Neural progenitor cell (in vitro differentiated cells): ENCODE data around the gene REV3L. TPM values are rescaled to one million over a fixed set of nuclear protein-coding genes. Genes with fewer than 3 reads are reported as not detected.

ENCODE experiments used
- DNase-seq: peaks from one replicate; pipeline ENCODE4 v3.0.0-alpha.2; 2016; ENCODE audit warnings: low spot score
- H2AFZ ChIP-seq: fragments of 200-600 bp; sonication (generic); replicated peaks from 2 replicates; pipeline ENCODE4 v1.6.1; 2016; ENCODE audit warnings: antibody characterized with exemption
- H3F3A ChIP-seq: fragments of 200-600 bp; sonication (generic); 2 replicates; pipeline ENCODE4 v1.6.1; 2016; ENCODE audit warnings: antibody characterized with exemption, low read depth
- H3K27ac ChIP-seq: fragments of 200-600 bp; sonication (generic); 2 replicates; pipeline ENCODE4 v1.5.1; 2016; ENCODE audit warnings: mild to moderate bottlenecking
- H3K27me3 ChIP-seq: fragments of 200-600 bp; sonication (generic); 2 replicates; pipeline ENCODE4 v1.6.1; 2016; ENCODE audit warnings: mild to moderate bottlenecking, moderate library complexity
- H3K36me3 ChIP-seq: fragments of 200-600 bp; sonication (generic); 2 replicates; pipeline ENCODE4 v1.5.1; 2016
- H3K4me1 ChIP-seq: fragments of 200-600 bp; sonication (generic); 2 replicates; pipeline ENCODE4 v1.6.1; 2016; ENCODE audit warnings: mixed run types
- H3K4me2 ChIP-seq: fragments of 200-600 bp; sonication (generic); 2 replicates; pipeline ENCODE4 v1.6.1; 2016
- H3K4me3 ChIP-seq: fragments of 200-600 bp; sonication (generic); 2 replicates; pipeline ENCODE4 v1.5.1; 2016
- H3K79me2 ChIP-seq: fragments of 200-600 bp; sonication (generic); 2 replicates; pipeline ENCODE4 v1.6.1; 2016; ENCODE audit warnings: low read depth
- H3K9ac ChIP-seq: fragments of 200-600 bp; sonication (generic); 2 replicates; pipeline ENCODE4 v1.6.1; 2016
- H3K9me3 ChIP-seq: fragments of 200-600 bp; sonication (generic); 2 replicates; pipeline ENCODE4 v1.5.1; 2016; ENCODE audit warnings: low read depth
- H4K20me1 ChIP-seq: fragments of 200-600 bp; sonication (generic); 2 replicates; pipeline ENCODE4 v1.6.1; 2016; ENCODE audit warnings: low read depth
- H3K27ac Mint-ChIP-seq: 3 replicates; pipeline ENCODE4 v1.8.0; 2021; ENCODE audit warnings: mixed read lengths
- H3K27me3 Mint-ChIP-seq: 2 replicates; pipeline ENCODE4 v1.8.0; 2022; ENCODE audit warnings: low read depth, mild to moderate bottlenecking, inconsistent platforms, moderate library complexity, mixed read lengths; ENCODE audit not compliant: insufficient read depth
- H3K36me3 Mint-ChIP-seq: 3 replicates; pipeline ENCODE4 v1.8.0; 2021; ENCODE audit warnings: mixed read lengths
- H3K4me1 Mint-ChIP-seq: 3 replicates; pipeline ENCODE4 v1.8.0; 2021; ENCODE audit warnings: mixed read lengths
- H3K4me3 Mint-ChIP-seq: 3 replicates; pipeline ENCODE4 v1.8.0; 2021; ENCODE audit warnings: mild to moderate bottlenecking, moderate library complexity, mixed read lengths
- H3K9me3 Mint-ChIP-seq: 3 replicates; pipeline ENCODE4 v1.8.0; 2020; ENCODE audit warnings: mixed read lengths
- EZH2 ChIP-seq: fragments of 200-600 bp; sonication (generic); IDR thresholded peaks from 2 replicates; pipeline ENCODE4 v1.6.1; 2017; ENCODE audit warnings: antibody characterized with exemption, mild to moderate bottlenecking, moderate library complexity
- EZH2phosphoT487 ChIP-seq: fragments of 200-600 bp; sonication (generic); IDR thresholded peaks from 2 replicates; pipeline ENCODE4 v1.6.1; 2017; ENCODE audit warnings: antibody characterized with exemption
- total RNA-seq: library from RNA; depleted of rRNA; stranded (reverse); fragments of >200 nt; gene quantifications from 2 replicates; pipeline ENCODE4 v1.2.3, GENCODE V29; 2015; ENCODE audit warnings: low replicate concordance
- TF ChIP-seq, protein P1 (sequence below): fragments of 200-600 bp; sonication (generic); IDR thresholded peaks from 2 replicates; pipeline ENCODE4 v1.5.1; 2017; ENCODE audit warnings: antibody characterized with exemption, mild to moderate bottlenecking

Gene REV3L
- total RNA-seq, 1 donor from 2014 or later: 23.5 TPM

- Histone ChIP-seq H3K4me1 (peaks cover 17% of the 10 kb centered on the region), H2AFZ (no peak overlapping the region), H3K79me2 (peaks cover 83% of the 10 kb centered on the region), H3K27ac (no peak overlapping the region), H3K9ac (no peak overlapping the region), H4K20me1 (peaks cover 7% of the 10 kb centered on the region), H3K4me2 (no peak overlapping the region), H3K36me3 (peaks cover 6% of the 10 kb centered on the region), H3K4me3 (no peak overlapping the region), H3F3A (peaks cover 31% of the 10 kb centered on the region), H3K27me3 (no peaks in the 10 kb centered on the region), H3K9me3 (no peaks in the 10 kb centered on the region)
- Mint-ChIP-seq H3K4me1 (peaks cover 17% of the 10 kb centered on the region), H3K4me3 (no peak overlapping the region), H3K36me3 (peaks cover 23% of the 10 kb centered on the region), H3K27me3 (peaks cover 3% of the 10 kb centered on the region), H3K9me3 (no peaks in the 10 kb centered on the region), H3K27ac (no peak overlapping the region)
- TF ChIP-seq, protein P1, sequence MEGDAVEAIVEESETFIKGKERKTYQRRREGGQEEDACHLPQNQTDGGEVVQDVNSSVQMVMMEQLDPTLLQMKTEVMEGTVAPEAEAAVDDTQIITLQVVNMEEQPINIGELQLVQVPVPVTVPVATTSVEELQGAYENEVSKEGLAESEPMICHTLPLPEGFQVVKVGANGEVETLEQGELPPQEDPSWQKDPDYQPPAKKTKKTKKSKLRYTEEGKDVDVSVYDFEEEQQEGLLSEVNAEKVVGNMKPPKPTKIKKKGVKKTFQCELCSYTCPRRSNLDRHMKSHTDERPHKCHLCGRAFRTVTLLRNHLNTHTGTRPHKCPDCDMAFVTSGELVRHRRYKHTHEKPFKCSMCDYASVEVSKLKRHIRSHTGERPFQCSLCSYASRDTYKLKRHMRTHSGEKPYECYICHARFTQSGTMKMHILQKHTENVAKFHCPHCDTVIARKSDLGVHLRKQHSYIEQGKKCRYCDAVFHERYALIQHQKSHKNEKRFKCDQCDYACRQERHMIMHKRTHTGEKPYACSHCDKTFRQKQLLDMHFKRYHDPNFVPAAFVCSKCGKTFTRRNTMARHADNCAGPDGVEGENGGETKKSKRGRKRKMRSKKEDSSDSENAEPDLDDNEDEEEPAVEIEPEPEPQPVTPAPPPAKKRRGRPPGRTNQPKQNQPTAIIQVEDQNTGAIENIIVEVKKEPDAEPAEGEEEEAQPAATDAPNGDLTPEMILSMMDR: no peak
- TF ChIP-seq EZH2: no peak
- no peak for TF ChIP-seq EZH2phosphoT487
- DNase-seq: no peak
Measured at GRCh38 chr6:111486475-111486874, 3.5 kb upstream of the REV3L start.

GRCh38 chr6:111485342-111485741 lies 2.3 kb upstream of the REV3L start:
- no peaks in the 10 kb centered on the region for H3K9me3 ChIP-seq
- H3K4me3 Mint-ChIP-seq: peak overlapping the region; percentile 43
- H3K9ac ChIP-seq: no peak overlapping the region
- H3K9me3 Mint-ChIP-seq: no peaks in the 10 kb centered on the region
- TF ChIP-seq, protein P1: no peak
- TF ChIP-seq EZH2 (no peak), EZH2phosphoT487 (no peak)
- peaks cover 83% of the 10 kb centered on the region for H3K79me2 ChIP-seq
- DNase-seq: no peak
- peaks cover 38% of the 10 kb centered on the region for H3F3A ChIP-seq
- H3K4me3 ChIP-seq: peak overlapping the region; percentile 94
- H3K4me1 ChIP-seq: peaks cover 28% of the 10 kb centered on the region
- no peak overlapping the region for H3K27ac ChIP-seq
- peaks cover 6% of the 10 kb centered on the region for H3K36me3 ChIP-seq
- H3K4me1 Mint-ChIP-seq: peaks cover 26% of the 10 kb centered on the region
- peak overlapping the region; percentile 96 for H3K4me2 ChIP-seq
- H2AFZ ChIP-seq: no peak overlapping the region
- H4K20me1 ChIP-seq: peaks cover 18% of the 10 kb centered on the region
- H3K27me3 Mint-ChIP-seq: peaks cover 3% of the 10 kb centered on the region
- H3K36me3 Mint-ChIP-seq: peaks cover 23% of the 10 kb centered on the region
- H3K27me3 ChIP-seq: peaks cover 10% of the 10 kb centered on the region
- no peak overlapping the region for H3K27ac Mint-ChIP-seq

DNA sequence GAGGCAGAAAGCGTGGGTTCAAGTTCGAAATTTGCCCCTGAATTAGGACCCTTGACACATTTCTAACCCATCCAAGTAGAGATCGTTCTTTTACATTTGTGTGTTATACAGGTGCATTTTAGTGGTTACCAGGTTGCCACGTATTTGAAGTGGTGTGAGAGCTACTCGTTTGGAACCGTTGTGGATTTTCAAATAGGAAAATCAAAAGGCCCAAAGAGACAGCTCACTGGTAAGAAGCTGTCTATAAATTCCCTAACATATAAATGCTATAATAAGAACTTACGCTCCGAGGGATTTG lies 1.6 kb upstream of the REV3L start:
- peak overlapping the region; percentile 99 for H3K27ac Mint-ChIP-seq
- peaks cover 20% of the 10 kb centered on the region for H3K36me3 Mint-ChIP-seq
- TF ChIP-seq EZH2phosphoT487 (no peak), EZH2 (no peak)
- TF ChIP-seq, protein P1: no peak
- peaks cover 32% of the 10 kb centered on the region for H3K4me1 Mint-ChIP-seq
- peaks cover 18% of the 10 kb centered on the region for H3K27me3 ChIP-seq
- peaks cover 3% of the 10 kb centered on the region for H3K27me3 Mint-ChIP-seq
- peaks cover 41% of the 10 kb centered on the region for H3F3A ChIP-seq
- peak overlapping the region; percentile 74 for H3K9ac ChIP-seq
- H3K4me3 ChIP-seq: peak overlapping the region; percentile 94
- peak overlapping the region; percentile 96 for H3K4me3 Mint-ChIP-seq
- peaks cover 6% of the 10 kb centered on the region for H3K36me3 ChIP-seq
- DNase-seq: no peak
- no peaks in the 10 kb centered on the region for H3K9me3 ChIP-seq
- H3K9me3 Mint-ChIP-seq: no peaks in the 10 kb centered on the region
- peak overlapping the region; percentile 97 for H3K27ac ChIP-seq
- no peak overlapping the region for H2AFZ ChIP-seq
- H4K20me1 ChIP-seq: peaks cover 26% of the 10 kb centered on the region
- H3K4me1 ChIP-seq: peaks cover 35% of the 10 kb centered on the region
- peak overlapping the region; percentile 96 for H3K4me2 ChIP-seq
- H3K79me2 ChIP-seq: peaks cover 83% of the 10 kb centered on the region
